Transverse colon (tissue), 4 donors: Measurements from ENCODE around the gene TGIF1. TPM values are rescaled to one million over a fixed set of nuclear protein-coding genes. Genes with fewer than 3 reads are reported as not detected.

Source experiments
- DNase-seq: peaks from one replicate; pipeline ENCODE4 v3.0.0-alpha.2; 2019
- H3K27ac ChIP-seq, 4 donors: fragments of 200-600 bp; sonication (generic); 2 replicates each; pipeline ENCODE4 v1.5.1; 2016 to 2018; ENCODE audit warnings: inconsistent platforms in 4 of 4
- H3K27me3 ChIP-seq: fragments of 200-600 bp; sonication (generic); 2 replicates; pipeline ENCODE4 v1.5.1; 2017; ENCODE audit warnings: inconsistent platforms
- H3K36me3 ChIP-seq, 4 donors: fragments of 200-600 bp; sonication (generic); 2 replicates each; pipeline ENCODE4 v1.5.1; 2017 to 2019; ENCODE audit warnings: inconsistent platforms in 4 of 4
- H3K4me1 ChIP-seq, 4 donors: fragments of 200-600 bp; sonication (generic); 2 replicates each; pipeline ENCODE4 v1.5.1; 2017 to 2020; ENCODE audit warnings: inconsistent platforms in 4 of 4
- H3K4me3 ChIP-seq, 4 donors: fragments of 200-600 bp; sonication (generic); 1 replicate in 1 of 4; 2 replicates in 3 of 4; pipeline versions ENCODE4 v1.5.1 to v1.6.1; 2017 to 2019; ENCODE audit warnings: inconsistent platforms in 4 of 4
- H3K9me3 ChIP-seq, 2 donors: fragments of 200-600 bp; sonication (generic); 2 replicates each; pipeline ENCODE4 v1.5.1; 2017 to 2019; ENCODE audit warnings: inconsistent platforms in 2 of 2
- CTCF ChIP-seq, 5 experiments: fragments of 200-600 bp in 3 of 5; fragments of 450-650 bp in 2 of 5; sonication (generic) in 3 of 5; IDR thresholded peaks; 1 replicate in 2 of 5; 2 replicates in 3 of 5; pipeline ENCODE4 v1.5.1; 2016 to 2017; ENCODE audit warnings: antibody characterized with exemption in 5 of 5, inconsistent platforms in 3 of 5, mild to moderate bottlenecking in 2 of 5, moderate library complexity in 1 of 5
- EP300 ChIP-seq: sonication (generic); formaldehyde crosslinking; IDR thresholded peaks from one replicate; pipeline ENCODE4 v1.6.1; 2017; ENCODE audit warnings: antibody characterized with exemption, low read depth
- POLR2A ChIP-seq: fragments of 450-650 bp; IDR thresholded peaks from one replicate; pipeline ENCODE4 v1.6.1; 2016; ENCODE audit warnings: antibody characterized with exemption, mild to moderate bottlenecking, moderate library complexity
- POLR2AphosphoS5 ChIP-seq, 3 donors: sonication (generic); formaldehyde crosslinking; IDR thresholded peaks; one replicate each; pipeline ENCODE4 v1.6.1; 2016; ENCODE audit warnings: antibody characterized with exemption in 3 of 3
- WGBS, 2 donors: methylation state at CpG; one replicate each; pipeline ENCODE4 v1.1.5; 2018; ENCODE audit warnings: low coverage in 1 of 2; 5-methylcytosine and 5-hydroxymethylcytosine counted together
- in situ Hi-C, 4 donors: fragments of 200-750 bp; cut with MboI; loops; one replicate each; pipeline versions ENCODE4 v1.15.0 to v1.15.1; 2017; ENCODE audit warnings: low sequenced_read_pairs in 3 of 4, low pct_ligation_motif_present in 1 of 4, low pct_unique_long_range_greater_than_20kb in 1 of 4
- intact Hi-C: fragments of 100-400 bp; cut with DNase I; formaldehyde crosslinking; loops from one replicate; pipeline ENCODE4 v1.15.1; 2023; ENCODE audit warnings: low total_unique reads
- total RNA-seq, 4 donors: library from RNA; depleted of rRNA; stranded (reverse); fragments of >200 nt; gene quantifications; one replicate each; pipeline ENCODE4 v1.1.0, GENCODE V29; 2016

The TGIF1 gene
- total RNA-seq, result 100 to 1,000 TPM in 1 of 4 donors, 10 to 100 TPM in 3; 23.2 to 166 (median 53.3) TPM

DNA sequence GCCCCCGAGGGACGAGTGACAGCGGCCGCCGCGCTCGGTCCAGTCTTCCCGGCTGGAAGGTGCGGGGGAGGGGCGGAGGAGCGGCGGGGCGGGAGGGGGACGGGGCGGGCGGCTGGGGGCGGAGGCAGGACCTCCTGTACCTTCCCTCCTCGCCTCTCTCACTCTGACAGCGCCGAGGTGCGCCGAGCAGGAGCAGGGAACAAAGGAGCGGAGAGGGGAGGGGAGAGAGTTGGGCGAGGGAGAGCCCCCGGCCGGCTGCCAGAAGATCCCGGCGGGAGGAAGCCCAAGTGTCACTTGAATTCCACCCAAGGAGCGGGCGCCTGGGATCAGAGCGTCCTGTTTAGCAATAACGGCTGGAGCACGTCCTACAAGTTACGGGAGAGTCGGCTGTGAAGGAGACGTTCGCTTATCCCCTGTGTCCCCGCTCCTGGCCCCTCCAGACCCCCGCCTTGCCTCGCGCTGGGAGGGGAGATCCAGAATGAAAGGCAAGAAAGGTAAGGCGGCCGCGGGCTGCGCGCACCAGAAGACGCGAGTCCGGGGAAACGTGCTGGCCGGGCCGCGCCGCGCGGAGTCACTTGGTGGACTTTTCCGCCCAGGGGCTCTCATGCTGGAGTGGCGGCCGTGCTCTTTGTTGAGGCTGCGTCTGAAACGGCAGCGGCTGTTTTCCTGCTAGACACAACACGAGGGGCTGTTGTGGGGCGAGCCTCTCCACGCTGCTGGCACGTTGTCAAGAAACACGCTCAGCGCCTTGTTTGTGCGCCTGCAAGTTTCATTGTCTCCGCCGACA lies at the start of gene TGIF1:
TGIF1 (plus strand) TSS at position 161 of the 787 bp plus-strand sequence; CDS start at position 479, 318 bp downstream.
- intact Hi-C loops, result loop anchor here (2.0 to 10.0 kb wide), 3 partner anchors 145 to 217 kb away; no protein-coding TSS in a partner anchor
- 1% methylated on average over 45 of the region's 71 CpGs; no CpG with 5 or more reads in 1 of the 2 donors for WGBS, 2 donors
- H3K27ac ChIP-seq, result peak within 1 kb of the TSS; percentile 98 to 99 (median 99)
- DNase-seq, result peak; percentile 88
- H3K36me3 ChIP-seq, result no peaks in the 10 kb centered on the region
- H3K9me3 ChIP-seq, result no peaks in the 10 kb centered on the region
- peaks cover 9 to 35% (median 16%) of the 10 kb centered on the region in 4 donors for H3K4me1 ChIP-seq
- TF ChIP-seq POLR2A (peak; percentile 96), POLR2AphosphoS5 (IDR thresholded peaks at IDR 0.05) (peak; percentile 89 to 97 (median 93)), CTCF (IDR thresholded peaks at IDR 0.05) (no peak), EP300 (no peak)
- peak within 1 kb of the TSS; percentile 68 to 87 (median 80) for H3K4me3 ChIP-seq
- in situ Hi-C loops, result loop anchor here (5.0 to 25.0 kb wide), 4 partner anchors 137 to 165 kb away; no protein-coding TSS in a partner anchor
- H3K27me3 ChIP-seq, result no peaks in the 10 kb centered on the region

DNA sequence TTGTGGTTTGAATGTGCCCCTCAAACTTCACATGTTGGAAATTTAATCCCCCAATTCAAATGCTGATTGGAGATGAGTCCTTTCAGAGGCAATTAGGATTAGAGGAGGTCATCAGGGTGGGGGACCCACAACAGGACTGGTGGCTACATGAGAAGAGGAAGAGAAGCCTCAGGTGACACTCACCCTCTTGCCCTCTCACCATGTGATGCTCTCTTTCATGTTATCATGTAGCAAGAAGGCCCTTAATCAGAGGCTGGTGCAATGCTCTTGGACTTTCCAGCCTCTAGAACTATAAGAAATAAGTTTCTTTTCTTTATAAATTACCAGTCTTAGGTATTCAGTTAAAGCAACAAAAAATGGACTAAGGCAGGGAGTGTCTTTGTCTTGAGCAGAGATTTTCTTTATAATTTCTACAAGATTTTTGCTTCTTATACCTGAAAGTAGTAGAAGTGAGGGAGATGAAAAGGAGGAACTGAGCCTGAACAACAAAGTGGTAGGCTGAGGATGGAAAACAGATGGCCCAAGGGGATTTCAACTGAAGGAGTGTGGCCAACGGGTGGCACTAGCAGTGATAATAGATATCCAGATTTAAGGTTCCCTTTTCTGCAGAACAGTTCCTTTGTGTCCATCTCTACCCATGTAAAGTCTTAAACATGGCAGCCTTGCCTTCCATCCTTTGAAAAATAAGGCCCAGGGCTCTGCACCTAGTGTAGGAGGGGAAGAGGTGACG lies 49.2 kb upstream of the TGIF1 start:
- intact Hi-C loops (no loop called here), in situ Hi-C loops (no loop called here)
- no peak for TF ChIP-seq POLR2A
- no peak for TF ChIP-seq CTCF (IDR thresholded peaks at IDR 0.05)
- no peak for TF ChIP-seq POLR2AphosphoS5 (IDR thresholded peaks at IDR 0.05)
- no peak for TF ChIP-seq EP300
- H3K9me3 ChIP-seq, result no peaks in the 10 kb centered on the region
- 66 to 86% methylated on average over 2 of the region's 2 CpGs for WGBS, 2 donors
- no peak overlapping the region for H3K27ac ChIP-seq
- no peak for DNase-seq
- H3K36me3 ChIP-seq, result no peaks in the 10 kb centered on the region
- no peaks in the 10 kb centered on the region for H3K4me1 ChIP-seq
- no peaks in the 10 kb centered on the region for H3K27me3 ChIP-seq
- no peak overlapping the region for H3K4me3 ChIP-seq

DNA sequence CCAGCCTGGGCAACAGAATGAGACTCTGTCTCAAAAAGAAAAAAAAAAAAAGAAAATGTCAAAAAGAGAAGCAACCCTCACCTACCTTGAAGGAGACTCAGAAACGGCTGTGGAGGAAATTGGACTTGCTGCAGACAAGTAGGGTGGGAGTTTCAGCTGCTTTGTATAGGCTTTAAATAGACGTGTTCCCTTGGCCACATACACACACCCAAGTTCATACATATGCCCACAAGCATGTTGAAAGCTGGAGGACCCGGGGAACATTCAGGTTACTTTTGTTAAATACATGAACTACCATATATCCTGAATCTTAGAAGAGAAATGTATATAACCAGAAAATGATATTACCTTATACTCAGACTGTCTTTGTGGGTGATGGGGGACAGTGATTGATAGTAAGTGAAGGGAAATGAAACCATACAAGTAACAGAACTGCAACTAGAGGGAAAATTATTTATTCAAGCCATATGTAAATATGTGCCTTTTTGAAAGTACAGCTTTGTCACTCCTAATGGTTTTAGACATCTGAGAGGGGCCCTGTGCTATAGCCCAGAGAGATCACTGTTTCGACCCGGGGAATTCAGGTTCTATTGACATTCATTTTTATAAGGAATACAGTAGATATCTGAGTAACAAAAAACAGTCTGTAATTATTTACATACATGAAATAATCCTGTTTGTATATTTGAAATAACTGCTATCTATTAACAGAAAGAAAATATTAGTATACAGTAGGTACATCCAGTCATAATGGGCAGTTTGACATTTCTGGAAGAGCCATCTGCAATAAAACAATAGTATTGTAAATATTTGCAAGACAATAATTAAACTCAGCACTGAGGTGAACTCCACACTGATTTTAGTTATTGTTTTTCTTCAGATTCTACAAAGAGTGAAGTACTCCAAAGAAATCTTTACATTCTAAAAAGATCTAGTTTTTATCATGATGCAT lies 48.0 kb upstream of the TGIF1 start:
- WGBS, 2 donors, result 47 to 67% methylated on average over 4 to 5 of the region's 5 CpGs
- TF ChIP-seq CTCF (IDR thresholded peaks at IDR 0.05) (no peak), POLR2AphosphoS5 (IDR thresholded peaks at IDR 0.05) (no peak), EP300 (no peak), POLR2A (no peak)

More for the DNA sequence above, 48.0 kb upstream of the TGIF1 start:
- no peaks in the 10 kb centered on the region for H3K4me1 ChIP-seq
- no peak overlapping the region for H3K27ac ChIP-seq
- no peak overlapping the region for H3K4me3 ChIP-seq
- intact Hi-C loops, result no loop called here
- no peaks in the 10 kb centered on the region for H3K27me3 ChIP-seq
- H3K36me3 ChIP-seq, result no peaks in the 10 kb centered on the region
- H3K9me3 ChIP-seq, result no peaks in the 10 kb centered on the region
- DNase-seq, result no peak
- in situ Hi-C loops, result no loop called here
